HEK293 (cell line): Measurements from ENCODE around the gene ACADVL.
A peak's percentile ranks its signal among the peaks of the same experiment; 100 is the strongest.
"Not testable (repeated sequence)": the region's sequence is repeated elsewhere in the genome, so short reads cannot be mapped to it uniquely, and the experiment has no call there.

ENCODE experiments used
- CTCF ChIA-PET: fragments of 350-600 bp; formaldehyde crosslinking; extraction: SDS; loops from one replicate; lab custom pipeline; 2021; ENCODE audit warnings: antibody characterized with exemption; lab: Yijun Ruan, JAX
- POLR2A ChIA-PET: fragments of 300-600 bp; formaldehyde crosslinking; extraction: SDS; loops from one replicate; lab custom pipeline; 2020; ENCODE audit warnings: antibody characterized with exemption, inconsistent platforms; lab: Yijun Ruan, JAX
- H3K27ac ChIP-seq: fragments of 200-500 bp; sonication (Bioruptor generic); 2 replicates; pipeline ENCODE4 v1.5.1; 2014; ENCODE audit warnings: low read depth, low read length, control low read depth, inconsistent platforms; ENCODE audit errors: extremely low read depth
- H3K36me3 ChIP-seq, 2 experiments: fragments of 200-500 bp in 1 of 2; sonication (Bioruptor generic) in 1 of 2; 1 replicate in 1 of 2; 2 replicates in 1 of 2; pipeline ENCODE4 v1.5.1; 2014 to 2017; ENCODE audit warnings: inconsistent platforms in 2 of 2, low read length in 2 of 2; ENCODE audit not compliant: control insufficient read depth in 2 of 2, insufficient read depth in 1 of 2
- H3K4me1 ChIP-seq: fragments of 200-500 bp; sonication (Bioruptor generic); 2 replicates; pipeline ENCODE4 v1.5.1; 2014; ENCODE audit warnings: mild to moderate bottlenecking, low read length, inconsistent platforms; ENCODE audit not compliant: control insufficient read depth, insufficient read depth
- H3K4me3 ChIP-seq: 2 replicates; pipeline ENCODE4 v1.5.1; 2011; ENCODE audit warnings: low read depth, mild to moderate bottlenecking, control low read depth, low read length, moderate library complexity
- H3K9me3 ChIP-seq: fragments of 200-500 bp; sonication (Bioruptor generic); 2 replicates; pipeline ENCODE4 v1.5.1; 2014; ENCODE audit warnings: low read depth, low read length, inconsistent platforms; ENCODE audit not compliant: control insufficient read depth, insufficient read depth
- EGR2 ChIP-seq: fragments of 450-650 bp; formaldehyde crosslinking; IDR thresholded peaks from 2 replicates; pipeline ENCODE4 v1.5.1; 2016; ENCODE audit warnings: low read depth, missing biosample characterization, missing genetic modification characterization
- KLF9 ChIP-seq: fragments of 450-650 bp; formaldehyde crosslinking; IDR thresholded peaks from 2 replicates; pipeline ENCODE4 v1.5.1; 2016; ENCODE audit warnings: missing biosample characterization, missing genetic modification characterization, low read depth
- ZBTB11 ChIP-seq: fragments of 450-650 bp; formaldehyde crosslinking; conservative IDR thresholded peaks from 2 replicates; pipeline ENCODE4 v1.5.1; 2016; ENCODE audit warnings: low read depth, missing biosample characterization, missing genetic modification characterization
- ZBTB17 ChIP-seq: fragments of 450-650 bp; formaldehyde crosslinking; IDR thresholded peaks from 2 replicates; pipeline ENCODE4 v1.5.1; 2016; ENCODE audit warnings: missing biosample characterization, missing genetic modification characterization
- ZBTB7A ChIP-seq: fragments of 450-650 bp; formaldehyde crosslinking; IDR thresholded peaks from 2 replicates; pipeline ENCODE4 v1.5.1; 2016; ENCODE audit warnings: low read depth, missing biosample characterization, missing genetic modification characterization
- ZBTB8A ChIP-seq: fragments of 450-650 bp; formaldehyde crosslinking; IDR thresholded peaks from 2 replicates; pipeline ENCODE4 v1.5.1; 2016; ENCODE audit warnings: missing biosample characterization, missing genetic modification characterization
- ZFHX2 ChIP-seq: fragments of 450-650 bp; formaldehyde crosslinking; conservative IDR thresholded peaks from 2 replicates; pipeline ENCODE4 v1.5.1; 2016; ENCODE audit warnings: missing biosample characterization, missing genetic modification characterization
- ZIC2 ChIP-seq: fragments of 450-650 bp; formaldehyde crosslinking; IDR thresholded peaks from 2 replicates; pipeline ENCODE4 v1.5.1; 2016; ENCODE audit warnings: missing biosample characterization, missing genetic modification characterization
- ZNF121 ChIP-seq: fragments of 450-650 bp; formaldehyde crosslinking; IDR thresholded peaks from 2 replicates; pipeline ENCODE4 v1.5.1; 2016; ENCODE audit warnings: missing biosample characterization, missing genetic modification characterization
- ZNF324 ChIP-seq: fragments of 450-650 bp; formaldehyde crosslinking; IDR thresholded peaks from 2 replicates; pipeline ENCODE4 v1.5.1; 2016; ENCODE audit warnings: missing biosample characterization, missing genetic modification characterization
- ZNF394 ChIP-seq: fragments of 450-650 bp; formaldehyde crosslinking; IDR thresholded peaks from 2 replicates; pipeline ENCODE4 v1.5.1; 2016; ENCODE audit warnings: missing biosample characterization, missing genetic modification characterization, mild to moderate bottlenecking, moderate library complexity, borderline replicate concordance
- ZNF518A ChIP-seq: fragments of 450-650 bp; formaldehyde crosslinking; conservative IDR thresholded peaks from 2 replicates; pipeline ENCODE4 v1.5.1; 2016; ENCODE audit warnings: low read depth, missing biosample characterization, missing genetic modification characterization
- ZNF610 ChIP-seq: fragments of 450-650 bp; formaldehyde crosslinking; IDR thresholded peaks from 2 replicates; pipeline ENCODE4 v1.5.1; 2016; ENCODE audit warnings: missing biosample characterization, missing genetic modification characterization, borderline replicate concordance
- ZNF623 ChIP-seq: fragments of 450-650 bp; formaldehyde crosslinking; IDR thresholded peaks from 2 replicates; pipeline ENCODE4 v1.5.1; 2016; ENCODE audit warnings: missing biosample characterization, missing genetic modification characterization
- ZSCAN18 ChIP-seq: fragments of 450-650 bp; formaldehyde crosslinking; IDR thresholded peaks from 2 replicates; pipeline ENCODE4 v1.5.1; 2016; ENCODE audit warnings: missing biosample characterization, missing genetic modification characterization
- ZXDB ChIP-seq: fragments of 450-650 bp; formaldehyde crosslinking; IDR thresholded peaks from 2 replicates; pipeline ENCODE4 v1.5.1; 2016; ENCODE audit warnings: missing biosample characterization, missing genetic modification characterization

Gene ACADVL

GRCh38 chr17:7178973-7179316 is 40.8 kb upstream of the ACADVL start (continued):
- no peak for TF ChIP-seq ZNF324

- peak within 1 kb of the TSS; percentile 54 for H3K4me3 ChIP-seq
- no peak within 1 kb of the TSS for H3K27ac ChIP-seq
- no peaks in the 10 kb centered on the region; a peak in 1 of 3 replicates for H3K36me3 ChIP-seq
- peaks cover 8% of the 10 kb centered on the region for H3K4me1 ChIP-seq
- CTCF ChIA-PET, result interaction anchor here (0.6 to 1.6 kb wide), 3 partner anchors 14 to 134 kb away, joined by 4 to 9 read pairs (median 4); no protein-coding TSS in a partner anchor
- peak; percentile 37; the same call in 1 of the 2 replicates for TF ChIP-seq EGR2 (tag by site-specific recombination)
- TF ChIP-seq ZBTB8A (tag by site-specific recombination), result no peak
- no peak for TF ChIP-seq ZNF610 (tag by site-specific recombination)
- peak; percentile 45 for TF ChIP-seq ZFHX2 (tag by site-specific recombination)
- TF ChIP-seq ZIC2 (tag by site-specific recombination), result peak; percentile 95
- no peaks in the 10 kb centered on the region for H3K9me3 ChIP-seq
- POLR2A ChIA-PET, result no interaction called here
Observed at GRCh38 chr17:7179317-7180254, 40.2 kb upstream of the ACADVL start, which contains the start of gene ASGR1. ASGR1 (minus strand) TSS chr17:7179370; CDS start chr17:7178563, 807 bp downstream.

- CTCF ChIA-PET, result interaction anchor here (0.6 to 2.2 kb wide), 3 partner anchors 8 to 136 kb away, joined by 3 to 10 read pairs (median 4); no protein-coding TSS in a partner anchor
- POLR2A ChIA-PET, result not testable (repeated sequence)
Observed at GRCh38 chr17:7182101-7182500, 37.6 kb upstream of the ACADVL start.

GRCh38 chr17:7183433-7184090 is 36.2 kb upstream of the ACADVL start:
- no peaks in the 10 kb centered on the region for H3K9me3 ChIP-seq
- no peak overlapping the region for H3K27ac ChIP-seq
- no peaks in the 10 kb centered on the region; the same call in 1 of the 2 replicates for H3K4me1 ChIP-seq
- H3K4me3 ChIP-seq, result no peak overlapping the region
- TF ChIP-seq ZNF623 (0 out of 2 replicates have a peak, but pooled peaks have one; percentile 27), ZBTB11 (tag by site-specific recombination) (0 out of 2 replicates have a peak, but pooled peaks have one; percentile 27), ZBTB17 (tag by site-specific recombination) (peak; percentile 45; the same call in 1 of the 2 replicates), ZNF394 (tag by site-specific recombination) (peak; percentile 74; the same call in 1 of the 2 replicates), ZBTB7A (tag by site-specific recombination) (no peak), ZSCAN18 (tag by site-specific recombination) (no peak), ZNF518A (tag by site-specific recombination) (peak; percentile 55), KLF9 (no peak), ZXDB (tag by site-specific recombination) (no peak)
- ChIA-PET POLR2A (interaction anchor here (0.7 kb wide), 1 partner anchor 51 kb away, joined by 3 read pairs; the partner anchor contains the start of gene DVL2), CTCF (interaction anchor here (0.5 to 1.5 kb wide), 4 partner anchors 127 to 378 kb away, joined by 3 to 4 read pairs (median 3); no protein-coding TSS in a partner anchor)
- no peaks in the 10 kb centered on the region for H3K36me3 ChIP-seq

More at GRCh38 chr17:7182101-7182500, 37.6 kb upstream of the ACADVL start:
- H3K4me3 ChIP-seq, result not testable (repeated sequence)
- peak; percentile 74 for TF ChIP-seq ZNF121
- TF ChIP-seq, all 188 proteins: peak for 1; not testable (repeated sequence) for 187
- not testable (repeated sequence) for H3K27ac ChIP-seq, H3K4me1 ChIP-seq, H3K36me3 ChIP-seq, H3K9me3 ChIP-seq
